Naive thymus-derived CD4-positive, alpha-beta T cell (primary cell): Measurements from ENCODE around the gene SLC25A11. TPM values are rescaled to one million over a fixed set of nuclear protein-coding genes. Genes with fewer than 3 reads are reported as not detected.

Source experiments
- ATAC-seq: fragments of 150-1000 bp; cut with Tn5 transposase; 2 replicates; pipeline ENCODE4 v1.10.0; 2021; ENCODE audit warnings: mild to moderate bottlenecking, moderate library complexity
- CTCF ChIA-PET: fragments of 350-600 bp; sonication (Branson Sonifier 250); formaldehyde crosslinking; loops from one replicate; lab custom pipeline; 2021; ENCODE audit warnings: antibody characterized with exemption; lab: Charles Lee
- POLR2A ChIA-PET: fragments of 350-600 bp; sonication (Branson Sonifier 250); formaldehyde crosslinking; loops from one replicate; lab custom pipeline; 2021; ENCODE audit warnings: antibody characterized with exemption, inconsistent platforms; lab: Charles Lee
- DNase-seq, 9 donors: peaks; one replicate each; pipeline versions ENCODE4 v3.0.0 to v3.0.0-alpha.2; 2020 to 2022; ENCODE audit warnings: mixed read lengths in 1 of 9
- H3K27ac ChIP-seq: one replicate; pipeline ENCODE4 v1.7.0; 2013; ENCODE audit warnings: mild to moderate bottlenecking, low read depth, low read length, moderate library complexity
- H3K27me3 ChIP-seq, 2 donors: one replicate each; pipeline ENCODE4 v1.7.0; 2013; ENCODE audit warnings: low read length in 2 of 2, mild to moderate bottlenecking in 2 of 2, moderate library complexity in 2 of 2; ENCODE audit not compliant: control insufficient read depth in 2 of 2, insufficient read depth in 2 of 2
- H3K36me3 ChIP-seq, 3 experiments: 1 replicate in 2 of 3; 2 replicates in 1 of 3; pipeline ENCODE4 v1.7.0; 2013; ENCODE audit warnings: low read length in 3 of 3, mild to moderate bottlenecking in 3 of 3, moderate library complexity in 1 of 3; ENCODE audit not compliant: insufficient read depth in 3 of 3, control insufficient read depth in 2 of 3
- H3K4me1 ChIP-seq, 2 donors: one replicate each; pipeline ENCODE4 v1.7.0; 2013; ENCODE audit warnings: low read length in 2 of 2, mild to moderate bottlenecking in 2 of 2, moderate library complexity in 1 of 2; ENCODE audit not compliant: control insufficient read depth in 2 of 2, insufficient read depth in 2 of 2
- H3K4me3 ChIP-seq: 2 replicates; pipeline ENCODE4 v1.7.0; 2013; ENCODE audit warnings: mild to moderate bottlenecking, low read length
- H3K9me3 ChIP-seq, 3 experiments: 1 replicate in 2 of 3; 2 replicates in 1 of 3; pipeline ENCODE4 v1.7.0; 2013; ENCODE audit warnings: low read length in 3 of 3; ENCODE audit not compliant: control insufficient read depth in 2 of 3
- H3K27ac Mint-ChIP-seq, 9 donors: one replicate each; pipeline ENCODE4 v1.8.0; 2020 to 2022; ENCODE audit warnings: mixed read lengths in 9 of 9, mild to moderate bottlenecking in 8 of 9, moderate library complexity in 5 of 9, inconsistent platforms in 2 of 9
- H3K27me3 Mint-ChIP-seq, 5 donors: one replicate each; pipeline ENCODE4 v1.8.0; 2021 to 2022; ENCODE audit warnings: mixed read lengths in 5 of 5, mild to moderate bottlenecking in 1 of 5
- H3K36me3 Mint-ChIP-seq, 5 donors: one replicate each; pipeline ENCODE4 v1.8.0; 2020 to 2022; ENCODE audit warnings: mixed read lengths in 5 of 5, mild to moderate bottlenecking in 3 of 5, inconsistent platforms in 1 of 5
- H3K4me1 Mint-ChIP-seq, 7 donors: one replicate each; pipeline ENCODE4 v1.8.0; 2020 to 2022; ENCODE audit warnings: mixed read lengths in 7 of 7, mild to moderate bottlenecking in 3 of 7, inconsistent platforms in 1 of 7
- H3K4me3 Mint-ChIP-seq, 10 donors: one replicate each; pipeline ENCODE4 v1.8.0; 2020 to 2022; ENCODE audit warnings: mild to moderate bottlenecking in 10 of 10, mixed read lengths in 10 of 10, moderate library complexity in 6 of 10, inconsistent platforms in 2 of 10
- H3K9me3 Mint-ChIP-seq, 11 donors: one replicate each; pipeline ENCODE4 v1.8.0; 2020 to 2022; ENCODE audit warnings: mixed read lengths in 11 of 11, mild to moderate bottlenecking in 4 of 11, inconsistent platforms in 1 of 11, moderate library complexity in 1 of 11
- intact Hi-C, 2 donors: fragments of 100-400 bp; cut with micrococcal nuclease; formaldehyde crosslinking; loops; one replicate each; pipeline ENCODE4 v1.15.1; 2023
- polyA plus RNA-seq, 2 donors: library from polyadenylated mRNA; unstranded; fragments of 300-500 nt; fragmentation: Illumina TruSeq; gene quantifications; one replicate each; pipeline ENCODE4 v1.2.3, GENCODE V29; 2021
- total RNA-seq, 6 experiments: library from RNA in 5 of 6; stranded (reverse) in 5 of 6; gene quantifications; 1 replicate in 5 of 6; 2 replicates in 1 of 6; pipeline ENCODE4 v1.2.3 and lab custom pipeline; 2021 to 2026

Gene SLC25A11
- total and polyA plus RNA-seq, 7 experiments from 2014 or later, result 27.0 to 86.8 (median 50.2) TPM

DNA sequence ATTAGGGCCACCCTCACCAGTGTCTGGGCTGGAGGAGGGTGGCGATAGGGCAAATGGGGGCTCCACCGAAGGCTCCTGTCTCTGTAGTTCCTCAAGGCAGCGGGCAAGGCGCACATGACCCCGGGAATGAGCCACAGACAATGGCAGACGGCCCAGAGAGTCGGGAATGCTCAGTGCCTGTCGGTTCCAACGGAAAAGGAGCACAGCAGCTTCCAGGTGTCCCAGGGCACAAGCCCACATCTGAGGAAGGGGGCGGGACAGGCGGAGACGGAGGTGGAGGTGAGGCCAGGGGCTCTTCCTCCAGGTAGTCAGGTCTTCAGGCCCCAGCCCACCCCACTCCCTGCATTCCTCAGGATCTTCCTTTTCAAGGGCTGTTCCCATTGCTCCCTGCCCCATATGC, 32.9 kb upstream of the SLC25A11 start:
- intact Hi-C loops, result no loop called here
- Mint-ChIP-seq H3K27me3 (no peaks in the 10 kb centered on the region), H3K9me3 (peaks cover 0 to 2% (median 0%) of the 10 kb centered on the region in 11 donors), H3K4me1 (peaks cover 9 to 30% (median 16%) of the 10 kb centered on the region in 7 donors), H3K36me3 (peaks cover 0 to 36% (median 16%) of the 10 kb centered on the region in 5 donors), H3K4me3 (no peak overlapping the region), H3K27ac (peak overlapping the region in 2 of 9 donors; percentile 30 to 54)
- ATAC-seq, result no peak
- CTCF ChIA-PET, result no interaction called here
- Histone ChIP-seq H3K36me3 (peaks cover 2 to 75% (median 26%) of the 10 kb centered on the region in 3 experiments), H3K27ac (no peak overlapping the region), H3K4me3 (no peak overlapping the region), H3K4me1 (peaks cover 10 to 15% of the 10 kb centered on the region in 2 donors), H3K9me3 (no peaks in the 10 kb centered on the region), H3K27me3 (no peaks in the 10 kb centered on the region)
- no peak for DNase-seq
- POLR2A ChIA-PET, result interaction anchor here (0.6 to 10.3 kb wide), 3 partner anchors 25 to 34 kb away, joined by 3 to 278 read pairs (median 135); partner anchors contain the start of genes ENO3, PFN1, RNF167 and SLC25A11

DNA sequence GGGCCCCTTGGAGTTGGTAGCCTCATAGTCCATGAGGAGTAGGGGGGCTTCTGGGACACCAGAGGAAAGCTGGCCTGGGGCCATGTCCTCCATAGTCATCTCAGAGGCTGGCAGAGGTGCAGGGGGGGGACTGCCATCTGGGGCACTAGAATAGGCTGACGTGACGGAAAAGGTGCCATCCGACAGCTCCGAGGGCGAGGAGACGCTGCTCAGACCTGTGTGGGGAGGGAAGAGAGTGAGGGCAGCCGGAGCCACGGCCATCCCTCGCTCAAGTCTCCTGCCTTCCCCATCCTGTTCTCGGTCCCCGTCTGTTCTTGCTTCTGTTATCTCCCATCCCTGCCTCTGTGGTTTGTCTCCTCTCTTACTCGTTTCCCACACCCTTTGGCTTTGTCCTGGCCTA, 32.5 kb upstream of the SLC25A11 start:
- peaks cover 10 to 15% of the 10 kb centered on the region in 2 donors for H3K4me1 ChIP-seq
- intact Hi-C loops, result no loop called here
- Mint-ChIP-seq H3K36me3 (peaks cover 0 to 32% (median 13%) of the 10 kb centered on the region in 5 donors), H3K9me3 (peaks cover 0 to 2% (median 0%) of the 10 kb centered on the region in 11 donors), H3K4me3 (no peak overlapping the region), H3K4me1 (peaks cover 9 to 30% (median 16%) of the 10 kb centered on the region in 7 donors), H3K27ac (peak overlapping the region in 2 of 9 donors; percentile 30 to 51), H3K27me3 (no peaks in the 10 kb centered on the region)
- H3K4me3 ChIP-seq, result no peak overlapping the region
- no peaks in the 10 kb centered on the region for H3K27me3 ChIP-seq
- POLR2A ChIA-PET, result interaction anchor here (1.0 to 10.3 kb wide), 3 partner anchors 24 to 105 kb away, joined by 4 to 278 read pairs (median 135); partner anchors contain the start of genes ENO3, PFN1, RNF167 and SLC25A11
- CTCF ChIA-PET, result no interaction called here
- DNase-seq (no peak), ATAC-seq (no peak)
- H3K9me3 ChIP-seq, result no peaks in the 10 kb centered on the region
- peaks cover 0 to 74% (median 22%) of the 10 kb centered on the region in 3 experiments for H3K36me3 ChIP-seq
- H3K27ac ChIP-seq, result no peak overlapping the region

DNA sequence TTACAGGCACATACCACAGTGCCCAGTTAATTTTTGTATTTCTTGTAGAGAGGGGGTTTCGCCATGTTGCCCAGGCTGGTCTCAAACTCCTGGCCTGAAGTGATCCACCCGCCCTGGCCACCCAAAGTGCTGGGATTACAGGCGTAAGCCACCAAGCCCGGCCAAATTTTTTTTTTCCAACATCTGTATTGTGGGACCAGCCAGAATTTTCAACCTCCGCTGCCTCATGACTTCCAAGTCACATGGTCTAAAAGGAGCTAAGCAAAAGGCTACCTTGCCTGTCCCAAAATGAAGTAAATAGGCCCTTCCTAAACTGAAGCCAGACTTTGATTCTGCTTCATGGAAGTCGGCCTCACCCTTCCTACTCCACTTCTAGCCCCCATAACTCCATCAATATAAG, 32.0 kb upstream of the SLC25A11 start:
- H3K4me3 ChIP-seq, result no peak overlapping the region
- Mint-ChIP-seq H3K9me3 (peaks cover 0 to 2% (median 0%) of the 10 kb centered on the region in 11 donors), H3K36me3 (peaks cover 0 to 29% (median 13%) of the 10 kb centered on the region in 5 donors), H3K4me3 (no peak overlapping the region), H3K27me3 (no peaks in the 10 kb centered on the region), H3K4me1 (peaks cover 9 to 30% (median 16%) of the 10 kb centered on the region in 7 donors), H3K27ac (peak overlapping the region in 3 of 9 donors; percentile 18 to 70 (median 25))
- DNase-seq, result no peak
- ChIA-PET POLR2A (interaction anchor here (1.0 to 10.3 kb wide), 5 partner anchors 8 to 106 kb away, joined by 4 to 278 read pairs (median 5); partner anchors contain the start of genes ENO3, PFN1, RNF167 and SLC25A11), CTCF (interaction anchor here (1.4 kb wide), 1 partner anchor 9 kb away, joined by 4 read pairs; no protein-coding TSS in a partner anchor)
- peaks cover 10 to 15% of the 10 kb centered on the region in 2 donors for H3K4me1 ChIP-seq
- H3K27ac ChIP-seq, result no peak overlapping the region
- peaks cover 0 to 70% (median 18%) of the 10 kb centered on the region in 3 experiments for H3K36me3 ChIP-seq
- no peaks in the 10 kb centered on the region for H3K9me3 ChIP-seq
- intact Hi-C loops, result no loop called here
- no peaks in the 10 kb centered on the region for H3K27me3 ChIP-seq
- no peak for ATAC-seq

DNA sequence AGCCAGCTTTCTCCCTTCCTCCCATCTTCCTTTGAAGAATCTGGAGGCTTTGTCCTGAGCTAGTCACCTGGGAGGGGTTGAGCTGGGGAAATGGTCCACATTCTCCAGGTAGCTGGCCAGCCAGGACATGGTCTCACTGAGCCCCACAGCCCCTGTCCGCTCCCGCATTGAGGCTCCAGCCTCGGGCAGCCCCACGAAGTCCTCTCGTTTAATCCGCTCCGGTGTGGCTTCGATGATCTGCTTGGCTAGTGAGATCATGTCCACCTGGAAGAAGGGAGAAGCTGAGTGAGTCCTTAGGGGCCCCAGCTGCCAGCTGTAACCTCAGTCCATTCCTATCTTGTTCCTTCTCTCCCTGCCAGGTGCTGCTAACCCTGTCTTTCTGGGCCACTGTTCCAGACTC, 30.4 kb upstream of the SLC25A11 start:
- intact Hi-C loops, result no loop called here
- peaks cover 0 to 2% (median 0%) of the 10 kb centered on the region in 11 donors for H3K9me3 Mint-ChIP-seq
- CTCF ChIA-PET, result interaction anchor here (0.8 to 1.3 kb wide), 7 partner anchors 18 to 67 kb away, joined by 3 to 6 read pairs (median 4); partner anchors contain the start of genes CAMTA2 and CHRNE

DNA sequence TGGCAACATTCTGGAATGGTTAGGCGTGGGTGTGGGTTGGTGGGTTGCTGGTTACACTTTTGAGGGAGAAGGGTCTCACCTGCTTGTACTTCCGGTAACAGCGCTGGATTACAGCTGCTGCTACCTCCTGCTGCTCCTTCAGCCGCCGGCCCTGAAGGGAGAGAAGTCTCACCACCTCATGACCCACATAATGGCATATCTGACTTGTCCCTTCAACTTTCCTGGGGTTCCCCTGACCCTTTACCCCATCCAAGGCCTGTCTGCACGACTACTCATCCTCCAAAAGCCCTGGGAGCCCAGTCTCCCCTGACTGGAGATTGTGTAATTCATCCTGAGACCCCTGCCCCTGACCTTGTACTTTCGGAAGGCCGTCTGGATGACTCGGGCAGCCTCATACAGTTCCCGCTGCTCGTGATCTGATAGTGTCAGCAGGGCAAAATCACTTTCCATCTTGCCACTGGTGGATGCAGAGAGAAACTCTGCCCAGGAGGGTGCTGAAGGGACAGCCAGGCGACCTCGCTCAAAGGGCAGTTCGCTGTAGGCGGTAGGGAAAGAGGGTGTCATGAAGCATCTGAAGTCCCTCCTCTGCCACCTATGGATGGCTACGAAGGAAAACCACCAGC, 29.8 kb upstream of the SLC25A11 start:
- POLR2A ChIA-PET, result interaction anchor here (3.1 to 10.3 kb wide), 4 partner anchors 11 to 31 kb away, joined by 21 to 278 read pairs (median 92); partner anchors contain the start of genes CAMTA2, ENO3, PFN1 and RNF167
- ATAC-seq (no peak), DNase-seq (peak in 1 of 9 donors; percentile 43)
- peaks cover 3 to 38% (median 9%) of the 10 kb centered on the region in 5 donors for H3K36me3 Mint-ChIP-seq
- no peaks in the 10 kb centered on the region for H3K27me3 Mint-ChIP-seq
- H3K4me3 Mint-ChIP-seq, result no peak overlapping the region
- Histone ChIP-seq H3K9me3 (no peaks in the 10 kb centered on the region), H3K27ac (peak overlapping the region; percentile 23), H3K27me3 (no peaks in the 10 kb centered on the region), H3K36me3 (peaks cover 0 to 54% (median 12%) of the 10 kb centered on the region in 3 experiments), H3K4me1 (peaks cover 17 to 22% of the 10 kb centered on the region in 2 donors), H3K4me3 (no peak overlapping the region)
- peak overlapping the region in 3 of 9 donors; percentile 32 to 79 (median 76) for H3K27ac Mint-ChIP-seq
- peaks cover 0 to 2% (median 0%) of the 10 kb centered on the region in 11 donors for H3K9me3 Mint-ChIP-seq
- H3K4me1 Mint-ChIP-seq, result peaks cover 15 to 36% (median 24%) of the 10 kb centered on the region in 7 donors
- CTCF ChIA-PET, result interaction anchor here (0.6 to 3.1 kb wide), 7 partner anchors 11 to 150 kb away, joined by 3 to 13 read pairs (median 4); partner anchors contain the start of gene CHRNE
- intact Hi-C loops, result loop anchor here (5.0 kb wide), 2 partner anchors 143 to 602 kb away; partner anchors contain the start of genes UBE2G1 (in 1 of the 2) and ZNF232 (in 1 of the 2)

More for the DNA sequence above, 30.4 kb upstream of the SLC25A11 start:
- Histone ChIP-seq H3K27ac (no peak overlapping the region), H3K27me3 (no peaks in the 10 kb centered on the region), H3K9me3 (no peaks in the 10 kb centered on the region), H3K4me1 (peaks cover 17 to 22% of the 10 kb centered on the region in 2 donors), H3K4me3 (no peak overlapping the region), H3K36me3 (peaks cover 0 to 60% (median 12%) of the 10 kb centered on the region in 3 experiments)
- H3K4me3 Mint-ChIP-seq, result peak overlapping the region in 5 of 10 donors; percentile 2 to 51 (median 39)
- DNase-seq (no peak), ATAC-seq (no peak)
- POLR2A ChIA-PET, result interaction anchor here (1.6 to 10.3 kb wide), 3 partner anchors 22 to 61 kb away, joined by 5 to 278 read pairs (median 135); partner anchors contain the start of genes ENO3, PFN1, RNF167 and SLC25A11
- peaks cover 2 to 36% (median 10%) of the 10 kb centered on the region in 5 donors for H3K36me3 Mint-ChIP-seq
- H3K27me3 Mint-ChIP-seq, result no peaks in the 10 kb centered on the region
- peak overlapping the region in 7 of 9 donors; percentile 14 to 81 (median 51) for H3K27ac Mint-ChIP-seq
- peaks cover 19 to 35% (median 24%) of the 10 kb centered on the region in 7 donors for H3K4me1 Mint-ChIP-seq

DNA sequence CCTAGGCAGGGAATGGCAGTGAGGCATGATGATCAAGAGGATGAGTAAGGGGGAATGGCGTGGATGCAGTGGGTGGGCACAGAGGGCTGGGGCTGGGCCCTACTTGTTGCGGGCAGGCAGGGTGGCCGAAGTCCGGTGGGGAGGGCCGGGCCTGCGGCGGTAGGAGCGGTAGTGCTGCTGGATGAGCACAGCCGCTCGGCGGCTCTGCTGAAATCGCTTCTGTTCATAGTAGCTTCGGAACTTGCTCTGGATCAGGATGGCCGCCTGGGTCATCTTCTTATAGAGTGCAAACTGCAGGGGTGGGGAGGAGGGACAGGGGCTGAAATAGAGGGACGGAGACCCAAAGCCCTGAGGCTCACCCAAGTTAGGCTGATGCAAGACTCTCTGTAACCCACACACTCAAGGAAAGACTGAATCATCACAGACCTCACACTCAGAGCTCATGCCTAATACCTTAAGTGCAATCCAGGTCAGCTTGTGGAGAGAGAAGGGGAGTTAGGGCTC, 29.3 kb upstream of the SLC25A11 start:
- CTCF ChIA-PET, result interaction anchor here (0.6 to 3.1 kb wide), 6 partner anchors 12 to 149 kb away, joined by 3 to 13 read pairs (median 4); partner anchors contain the start of gene CHRNE
- intact Hi-C loops, result loop anchor here (5.0 kb wide), 2 partner anchors 143 to 602 kb away; partner anchors contain the start of genes UBE2G1 (in 1 of the 2) and ZNF232 (in 1 of the 2)
- POLR2A ChIA-PET, result interaction anchor here (1.4 to 10.3 kb wide), 5 partner anchors 11 to 257 kb away, joined by 3 to 278 read pairs (median 50); partner anchors contain the start of genes CAMTA2, ENO3, PFN1 and RNF167
- Histone ChIP-seq H3K4me1 (peaks cover 17 to 22% of the 10 kb centered on the region in 2 donors), H3K9me3 (no peaks in the 10 kb centered on the region), H3K27ac (peak overlapping the region; percentile 79), H3K36me3 (peaks cover 0 to 49% (median 8%) of the 10 kb centered on the region in 3 experiments), H3K4me3 (no peak overlapping the region), H3K27me3 (no peaks in the 10 kb centered on the region)
- Mint-ChIP-seq H3K27ac (peak overlapping the region in 3 of 9 donors; percentile 32 to 79 (median 76)), H3K4me3 (no peak overlapping the region), H3K4me1 (peaks cover 15 to 34% (median 22%) of the 10 kb centered on the region in 7 donors), H3K9me3 (peaks cover 0 to 2% (median 0%) of the 10 kb centered on the region in 11 donors), H3K36me3 (peaks cover 3 to 39% (median 9%) of the 10 kb centered on the region in 5 donors), H3K27me3 (no peaks in the 10 kb centered on the region)
- DNase-seq (peak in 1 of 9 donors; percentile 55), ATAC-seq (no peak)
